CD4-positive, alpha-beta T cell treated with Interleukin-21 for 1 hour (primary cell): ENCODE results near the gene EPDR1.

Experiments used
- DNase-seq: peaks from one replicate; pipeline ENCODE4 v3.0.0-alpha.2; 2020

EPDR1 gene

DNA sequence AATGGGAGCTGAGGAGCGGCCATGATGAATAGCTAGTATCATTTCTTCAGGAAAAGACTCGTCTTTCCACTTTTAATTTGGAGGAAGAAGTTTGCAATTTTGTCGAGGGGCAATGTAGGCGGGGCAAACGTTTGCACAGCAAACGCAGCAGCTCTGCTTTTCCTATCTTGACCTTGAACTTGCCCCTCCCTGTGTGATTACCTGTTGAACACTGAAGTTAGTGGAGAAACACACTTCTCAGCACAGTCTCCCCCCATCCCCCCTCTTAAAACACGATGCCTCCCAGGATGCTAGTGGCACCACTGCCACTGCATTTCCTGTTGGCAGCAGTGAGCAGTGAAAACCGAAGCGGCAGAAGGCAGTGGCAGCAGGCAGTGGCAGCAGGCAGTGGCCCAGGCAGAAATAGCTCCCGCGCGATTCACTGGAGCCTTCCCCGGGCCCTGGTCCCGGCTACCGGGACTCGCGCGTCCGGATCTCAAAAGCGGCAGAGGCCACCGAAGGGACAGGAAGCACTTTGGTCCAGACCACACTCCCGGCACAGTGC lies at the start of gene EPDR1:
Gene EPDR1 (plus strand): TSS at position 336 of the 544 bp plus-strand sequence. CDS start 300 bp downstream, outside the sequence.
- peak; percentile 36 for DNase-seq

DNA sequence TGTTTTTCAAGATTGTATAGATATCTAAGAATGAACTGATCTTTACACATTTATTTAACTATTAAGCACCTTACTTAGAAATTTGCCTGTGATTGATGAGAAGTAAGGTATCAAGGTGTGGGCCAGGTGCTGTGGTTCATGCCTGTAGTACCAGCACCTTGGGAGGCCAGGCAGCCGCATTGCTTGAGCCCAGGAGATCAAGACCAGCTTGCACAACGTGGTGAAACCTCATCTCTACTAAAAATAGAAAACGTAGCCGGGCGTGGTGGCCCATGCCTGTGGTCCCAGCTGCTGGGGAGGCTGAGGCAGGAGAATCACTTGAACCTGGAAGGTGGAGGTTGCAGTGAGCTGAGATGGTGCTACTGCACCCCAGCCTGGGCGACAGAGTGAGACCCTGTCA lies 38.4 kb upstream of the EPDR1 start:
- DNase-seq, result no peak

- no peak for DNase-seq
Measured at GRCh38 chr7:37893359-37893758, 27.1 kb upstream of the EPDR1 start.

GRCh38 chr7:37894671-37895070 lies 25.8 kb upstream of the EPDR1 start:
- no peak for DNase-seq

- no peak for DNase-seq
Measured at GRCh38 chr7:37899712-37900247, 20.7 kb upstream of the EPDR1 start.

- DNase-seq, result no peak
Measured at GRCh38 chr7:37901236-37901827, 19.1 kb upstream of the EPDR1 start.

- no peak for DNase-seq
Measured at GRCh38 chr7:37901890-37902524, 18.4 kb upstream of the EPDR1 start.

DNA sequence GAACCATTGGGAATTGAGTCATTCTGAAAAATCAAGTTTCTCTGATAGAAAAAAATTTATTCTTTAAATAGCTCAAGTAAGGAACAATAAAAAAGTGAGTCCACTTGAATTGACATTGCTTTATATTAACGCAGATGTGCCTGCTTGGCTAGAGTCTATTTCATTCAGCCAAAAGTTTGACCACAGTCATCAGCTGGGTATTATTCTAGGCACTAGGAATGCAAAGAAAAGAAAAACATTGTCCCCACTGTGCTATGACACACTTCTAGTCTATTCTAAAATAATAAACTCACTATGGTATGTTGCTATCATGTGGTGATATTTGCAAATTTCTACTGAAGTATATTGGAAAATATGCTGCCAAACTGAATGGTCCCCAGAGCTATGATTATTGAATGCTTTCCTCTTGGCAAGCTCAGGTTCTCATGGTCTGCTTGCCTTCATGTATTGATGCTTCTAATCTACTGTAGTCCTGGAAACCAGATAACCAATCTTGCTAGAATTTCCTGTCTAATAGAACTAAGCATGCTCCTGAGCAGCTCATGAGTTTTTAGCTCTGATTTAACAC lies 12.1 kb upstream of the EPDR1 start:
- no peak for DNase-seq

DNA sequence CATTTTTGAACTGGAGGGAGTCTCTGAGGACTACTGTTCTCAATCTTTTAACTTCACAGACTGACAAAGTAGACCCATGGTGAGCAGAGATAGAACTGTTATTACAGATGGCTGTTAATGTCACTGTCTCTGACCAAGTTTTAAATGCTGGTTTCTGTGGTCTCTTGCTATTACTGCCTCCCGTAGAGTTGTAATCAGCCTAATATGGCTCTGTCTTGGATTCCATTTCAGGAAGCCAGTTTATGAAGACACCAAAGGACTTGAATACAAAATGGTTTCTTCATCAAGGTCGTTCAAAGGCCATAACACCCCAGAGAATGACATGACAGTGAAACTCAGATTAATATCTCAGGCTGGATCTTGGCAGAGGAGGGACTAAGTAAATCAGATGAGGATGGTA lies 7.7 kb upstream of the EPDR1 start:
- DNase-seq, result no peak

DNA sequence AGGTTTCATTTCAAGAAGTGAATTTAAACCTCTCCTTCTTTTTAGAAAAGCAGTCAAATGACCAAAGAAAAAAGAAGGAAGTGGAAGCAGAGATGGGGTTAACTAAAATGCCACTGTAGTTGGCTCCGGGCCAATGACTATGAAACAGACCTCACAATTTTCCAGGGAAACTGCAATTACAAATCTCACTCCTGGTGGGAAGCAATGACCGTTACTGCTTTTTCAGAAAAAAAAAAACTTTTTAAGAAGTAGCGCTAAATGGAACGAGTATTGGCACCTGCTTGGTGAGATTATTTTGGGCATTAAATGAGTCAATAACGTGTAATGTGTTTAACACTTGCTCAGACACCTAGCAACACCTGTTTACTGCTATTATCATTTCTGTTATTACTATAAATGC lies 5.0 kb upstream of the EPDR1 start:
- DNase-seq, result no peak

- no peak for DNase-seq
Measured at GRCh38 chr7:37916017-37916672, 4.3 kb upstream of the EPDR1 start.

DNA sequence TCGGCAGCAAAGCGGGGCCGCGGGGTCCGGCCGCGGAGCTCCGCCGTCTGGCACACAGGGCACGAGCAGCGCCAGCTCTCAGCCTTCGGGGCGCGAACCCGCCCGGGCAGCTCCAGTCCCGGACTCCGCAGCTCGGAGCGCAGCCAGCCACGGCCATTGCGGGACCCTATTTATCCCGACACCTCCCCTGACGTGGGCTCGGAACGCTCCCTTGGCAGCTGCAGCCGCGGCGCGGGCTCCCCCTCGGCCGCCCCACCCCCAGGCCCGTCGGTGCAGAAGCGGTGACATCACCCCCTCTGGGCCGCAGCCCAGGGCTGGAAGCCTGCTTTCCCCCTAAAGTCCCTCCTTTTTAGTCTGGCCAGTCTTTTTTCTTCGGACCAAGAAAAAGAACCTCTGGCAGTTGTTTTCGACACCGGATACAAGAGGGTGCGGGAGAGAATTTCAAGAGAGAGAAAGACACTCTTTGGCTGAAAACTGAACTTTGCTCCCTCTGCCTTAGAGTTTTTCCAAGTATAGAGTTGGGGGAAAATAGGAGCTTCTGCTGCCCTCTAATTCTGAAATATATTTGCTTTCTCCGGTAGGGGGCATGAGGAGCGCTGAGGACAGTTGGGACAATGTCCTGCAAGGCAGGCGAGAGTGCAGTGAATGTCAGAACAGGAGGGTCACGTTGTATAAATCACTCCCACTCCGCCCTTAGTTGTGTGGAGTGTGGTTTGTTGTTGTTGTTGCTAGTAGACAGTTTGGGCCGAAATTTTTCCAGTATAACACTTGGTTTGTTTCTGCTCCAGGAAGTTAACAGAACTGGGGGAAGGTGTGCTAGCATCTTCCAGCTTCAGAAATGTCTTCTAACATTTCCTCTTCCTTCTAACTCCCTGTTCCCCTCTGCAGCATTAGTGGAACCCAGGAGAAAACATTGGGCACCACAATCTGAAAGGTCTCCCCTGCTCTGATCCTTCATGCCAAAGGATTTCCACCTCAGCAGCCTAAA lies 3.5 kb upstream of the EPDR1 start, which contains the start of gene SFRP4:
Gene SFRP4 (minus strand): TSS at position 145 of the 988 bp plus-strand sequence. CDS start 280 bp downstream, outside the sequence.
- peak; percentile 14 for DNase-seq

- no peak for DNase-seq
Measured at GRCh38 chr7:37918526-37918925, 1.9 kb upstream of the EPDR1 start.

DNA sequence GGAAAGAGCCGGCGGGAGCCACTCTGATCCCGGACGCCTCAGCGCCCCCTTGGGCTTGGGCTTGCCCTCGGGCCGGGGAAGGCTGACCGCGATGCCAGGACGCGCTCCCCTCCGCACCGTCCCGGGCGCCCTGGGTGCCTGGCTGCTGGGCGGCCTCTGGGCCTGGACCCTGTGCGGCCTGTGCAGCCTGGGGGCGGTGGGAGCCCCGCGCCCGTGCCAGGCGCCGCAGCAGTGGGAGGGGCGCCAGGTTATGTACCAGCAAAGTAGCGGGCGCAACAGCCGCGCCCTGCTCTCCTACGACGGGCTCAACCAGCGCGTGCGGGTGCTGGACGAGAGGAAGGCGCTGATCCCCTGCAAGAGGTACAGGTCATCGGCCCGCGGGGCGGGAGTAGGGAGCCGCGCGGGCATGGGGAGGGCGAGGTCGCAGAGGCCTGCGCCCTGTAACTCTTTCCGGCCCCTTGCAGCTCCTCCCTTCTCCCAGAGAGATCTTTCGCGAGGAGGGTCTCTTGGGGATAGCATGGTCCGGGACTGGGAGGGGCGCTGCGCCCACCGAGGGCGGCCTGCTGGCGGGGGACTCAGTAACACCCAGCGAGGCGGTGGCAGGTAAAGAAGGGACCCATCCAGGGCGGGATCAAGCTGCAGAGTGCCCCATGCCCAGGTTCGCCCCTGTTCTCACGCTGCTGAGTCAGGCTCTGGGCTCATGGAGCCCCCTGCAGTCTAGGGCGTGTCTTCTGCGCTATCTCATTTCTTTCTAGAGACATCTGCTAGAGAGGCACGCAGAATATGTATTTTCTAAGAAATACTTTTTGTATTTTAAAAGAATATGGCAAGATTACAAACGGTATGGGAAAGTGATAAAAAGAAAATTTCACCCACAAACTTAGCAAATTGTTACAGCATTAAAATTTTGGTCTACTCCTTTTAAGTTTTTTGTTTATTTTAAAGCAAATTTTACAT lies 687 bp downstream of the EPDR1 start:
- no peak for DNase-seq

DNA sequence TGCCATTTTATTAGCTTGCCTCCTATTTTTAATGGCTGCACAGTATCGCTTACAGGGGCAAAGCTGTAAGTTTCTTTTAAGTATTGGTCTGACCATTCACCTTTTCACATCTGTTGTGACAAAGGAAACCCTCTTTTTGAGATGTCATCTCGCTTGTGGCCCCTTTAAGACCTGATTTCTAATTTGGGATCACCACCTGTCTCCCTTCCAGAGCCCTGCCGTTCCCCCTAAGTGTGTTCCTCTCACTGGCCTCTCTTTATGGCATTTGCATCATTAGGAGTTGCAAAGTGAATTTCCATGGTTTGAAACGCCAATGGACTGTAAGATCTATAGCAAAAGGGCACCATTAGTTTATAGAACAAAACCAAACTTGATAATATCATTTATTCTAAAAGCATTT lies 1.4 kb downstream of the EPDR1 start:
- DNase-seq, result no peak

DNA sequence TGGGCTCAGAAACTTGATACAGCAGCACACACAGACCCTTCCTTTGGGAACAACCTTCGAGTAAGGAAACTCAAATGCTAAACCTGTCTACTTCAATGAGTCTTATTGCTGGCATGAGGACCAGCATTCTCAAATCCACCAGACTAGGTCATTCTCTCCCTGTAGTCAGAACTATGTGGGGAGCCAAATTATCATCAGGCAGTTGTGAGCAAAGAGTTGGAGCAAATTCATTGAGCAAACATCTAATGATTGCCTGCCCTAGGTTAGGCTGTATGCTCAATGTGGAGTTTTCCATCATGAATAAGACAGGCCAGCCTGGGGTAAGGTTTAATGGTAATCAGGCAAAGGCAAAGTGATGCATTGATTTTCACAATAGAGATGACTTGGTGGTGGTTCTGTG lies 3.6 kb downstream of the EPDR1 start:
- no peak for DNase-seq

DNA sequence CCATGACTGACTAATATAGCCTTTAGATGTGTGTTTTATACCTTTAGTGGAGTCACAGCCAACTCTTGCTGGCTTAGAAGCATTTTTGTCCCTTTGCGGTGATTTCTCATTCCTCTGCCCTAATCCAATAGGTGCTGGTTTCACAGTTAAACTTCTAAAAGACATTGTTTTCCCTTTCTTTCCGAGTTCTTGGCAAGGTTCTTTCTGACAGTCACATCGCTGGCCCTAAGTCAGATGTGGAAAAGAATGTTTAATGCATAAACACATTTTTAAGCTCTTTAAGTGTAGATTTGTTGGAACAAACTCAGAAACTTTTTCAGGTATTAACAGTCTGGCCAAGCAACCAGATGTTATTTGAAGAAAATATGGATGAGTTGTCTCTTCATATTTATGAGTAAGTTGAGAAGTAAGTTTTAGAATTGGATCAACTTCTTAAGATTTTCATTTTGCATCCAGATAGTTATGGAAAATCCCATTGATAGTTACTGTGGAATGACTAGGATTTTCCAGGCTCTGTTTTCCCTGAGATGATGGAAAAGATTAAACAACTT lies 4.1 kb downstream of the EPDR1 start:
- DNase-seq, result no peak

- no peak for DNase-seq
Measured at GRCh38 chr7:37925620-37926019, 5.2 kb downstream of the EPDR1 start.

- DNase-seq, result no peak
Measured at GRCh38 chr7:37927773-37928444, 7.5 kb downstream of the EPDR1 start.

- no peak for DNase-seq
Measured at GRCh38 chr7:37928878-37929277, 8.4 kb downstream of the EPDR1 start.
